Measurements from ENCODE around the gene RNASE12.
"Not testable (repeated sequence)": the region's sequence is repeated elsewhere in the genome, so short reads cannot be mapped to it uniquely, and the experiment has no call there.

RNASE12 gene

DNA sequence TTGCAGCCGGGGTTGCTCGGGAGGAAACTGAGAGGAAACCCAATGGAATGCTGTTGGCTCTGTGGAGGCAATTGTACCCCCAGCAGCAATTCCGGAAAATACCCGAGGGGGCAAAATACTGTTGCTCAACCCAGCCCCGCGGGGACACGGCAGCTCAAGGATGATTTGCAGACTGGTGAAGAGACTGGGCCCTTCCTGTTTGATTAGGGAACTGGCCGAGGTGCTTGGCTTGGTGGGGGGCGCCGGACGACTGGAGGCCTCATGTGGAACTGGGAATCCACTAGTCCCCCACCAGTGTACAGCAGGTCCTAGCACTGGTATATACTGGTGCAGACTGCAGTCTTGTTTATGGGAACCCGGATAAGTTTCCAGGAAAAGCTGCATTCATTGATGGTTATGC, 10.3 kb upstream of the RNASE12 start:
- ChIA-PET CTCF (no interaction called here), POLR2A (no interaction called here)
- TF ChIP-seq SUZ12 (IDR thresholded peaks at IDR 0.05) (no peak), BHLHE40 (IDR thresholded peaks at IDR 0.05; ENCODE audit: borderline replicate concordance) (no peak), FOXK2 (IDR thresholded peaks at IDR 0.05) (no peak), L3MBTL2 (conservative IDR thresholded peaks at IDR 0.05) (no peak), FOXA1 (IDR thresholded peaks at IDR 0.05) (no peak), LEF1 (IDR thresholded peaks at IDR 0.05; ENCODE audit: borderline replicate concordance) (no peak), TARDBP (IDR thresholded peaks at IDR 0.05) (no peak), HDGF (IDR thresholded peaks at IDR 0.05; ENCODE audit: borderline replicate concordance) (no peak), CTBP1 (IDR thresholded peaks at IDR 0.05; ENCODE audit: borderline replicate concordance) (no peak), SP1 (IDR thresholded peaks at IDR 0.05) (no peak), NFRKB (IDR thresholded peaks at IDR 0.05) (no peak)
- no peak for DNase-seq (ENCODE audit: extremely low spot score)

DNA sequence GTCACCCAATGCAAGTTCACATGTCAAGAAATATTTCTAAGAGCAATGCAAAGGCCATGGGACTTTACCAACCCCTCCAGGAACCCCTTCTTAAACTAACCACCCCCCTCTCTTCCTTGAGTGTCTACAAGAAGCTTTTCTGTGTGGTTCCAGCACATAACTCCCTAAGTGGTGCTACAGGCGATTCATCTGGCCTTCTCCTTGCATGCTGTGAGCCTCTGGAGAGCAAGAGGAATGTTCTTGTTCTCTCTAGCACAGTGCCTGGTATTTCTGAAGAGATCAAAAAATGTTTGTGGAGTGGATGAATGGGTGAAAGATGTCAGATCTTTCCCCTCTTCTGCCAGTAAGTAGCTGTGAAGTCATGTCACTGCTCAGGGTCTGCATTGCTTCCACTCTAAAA, 5.9 kb upstream of the RNASE12 start:
- ChIA-PET POLR2A (interaction anchor here (1.6 kb wide), 1 partner anchor 142 kb away, joined by 5 read pairs; the partner anchor contains the start of genes APEX1 and OSGEP), CTCF (no interaction called here)
- no peak for TF ChIP-seq PKNOX1 (IDR thresholded peaks at IDR 0.05)
- DNase-seq (ENCODE audit: extremely low spot score), result no peak

- DNase-seq (ENCODE audit: extremely low spot score); POLR2A ChIA-PET; CTCF ChIA-PET: not testable (repeated sequence)
These were observed 4.5 kb upstream of the RNASE12 start for GRCh38 chr14:20595726-20596125.

- POLR2A ChIA-PET, result no interaction called here
- TF ChIP-seq NFRKB (IDR thresholded peaks at IDR 0.05) (no peak), CTBP1 (IDR thresholded peaks at IDR 0.05; ENCODE audit: borderline replicate concordance) (no peak), BHLHE40 (IDR thresholded peaks at IDR 0.05; ENCODE audit: borderline replicate concordance) (no peak), LEF1 (IDR thresholded peaks at IDR 0.05; ENCODE audit: borderline replicate concordance) (no peak), L3MBTL2 (conservative IDR thresholded peaks at IDR 0.05) (no peak), HDGF (IDR thresholded peaks at IDR 0.05; ENCODE audit: borderline replicate concordance) (no peak), ELF4 (IDR thresholded peaks at IDR 0.05) (no peak), FOXK2 (IDR thresholded peaks at IDR 0.05) (no peak), ZNF384 (IDR thresholded peaks at IDR 0.05) (no peak), SP1 (IDR thresholded peaks at IDR 0.05) (no peak), ARNT (IDR thresholded peaks at IDR 0.05) (no peak), PKNOX1 (IDR thresholded peaks at IDR 0.05) (no peak), FOXA1 (IDR thresholded peaks at IDR 0.05) (no peak), FOXM1 (IDR thresholded peaks at IDR 0.05; ENCODE audit: borderline replicate concordance) (no peak), SUZ12 (IDR thresholded peaks at IDR 0.05) (no peak), TARDBP (IDR thresholded peaks at IDR 0.05) (no peak)
- CTCF ChIA-PET, result no interaction called here
- no peak for DNase-seq (ENCODE audit: extremely low spot score)
These were observed 1.4 kb upstream of the RNASE12 start for GRCh38 chr14:20592574-20592973.

DNA sequence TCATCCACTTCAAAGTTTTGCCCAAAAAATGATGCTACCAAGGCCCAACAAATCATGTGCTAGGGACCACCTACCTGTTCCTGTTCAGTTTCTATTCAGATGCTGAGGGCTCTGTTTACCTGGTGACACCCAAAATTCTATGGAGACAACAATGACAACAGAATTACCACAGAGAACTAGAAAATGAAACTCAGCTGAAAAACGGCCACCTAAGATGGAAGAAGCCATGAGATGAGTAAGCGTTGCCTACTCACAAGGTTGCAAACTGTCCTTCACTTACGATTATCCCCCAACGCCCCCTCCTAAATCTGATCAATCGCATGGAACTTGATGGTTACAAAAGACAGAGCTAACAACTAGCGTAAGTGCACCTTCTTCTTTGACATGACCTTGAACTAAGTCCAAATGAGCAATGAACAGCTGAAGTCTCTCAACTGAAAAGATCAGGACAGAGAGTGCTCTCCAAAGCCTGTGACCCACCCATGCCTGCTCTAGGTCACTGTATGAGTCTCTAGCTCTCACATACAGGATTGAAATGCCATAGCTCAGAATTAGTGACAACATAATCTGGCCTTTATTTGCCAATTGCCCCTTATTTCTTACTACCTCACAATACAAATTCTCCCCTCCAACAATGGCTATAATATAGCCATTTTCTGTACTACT, 3.6 kb downstream of the RNASE12 start, which contains the start of gene RNASE11:
Gene RNASE11 (minus strand): TSS at position 513 of the 666 bp plus-strand sequence.
- no peak for DNase-seq (ENCODE audit: extremely low spot score)
- ChIA-PET CTCF (interaction anchor here (0.6 to 0.7 kb wide), 2 partner anchors 19 to 421 kb away, joined by 3 to 4 read pairs; no protein-coding TSS in a partner anchor), POLR2A (no interaction called here)
- TF ChIP-seq HDGF (IDR thresholded peaks at IDR 0.05; ENCODE audit: borderline replicate concordance) (no peak), FOXM1 (IDR thresholded peaks at IDR 0.05; ENCODE audit: borderline replicate concordance) (no peak)

- POLR2A ChIA-PET, result interaction anchor here (1.0 kb wide), 1 partner anchor 122 kb away, joined by 3 read pairs; the partner anchor contains the start of gene PIP4P1
- CTCF ChIA-PET, result no interaction called here
- no peak for DNase-seq (ENCODE audit: extremely low spot score)
- no peak for TF ChIP-seq ZNF384 (IDR thresholded peaks at IDR 0.05)
- no peak for TF ChIP-seq ELF4 (IDR thresholded peaks at IDR 0.05)
- no peak for TF ChIP-seq NFRKB (IDR thresholded peaks at IDR 0.05)
- TF ChIP-seq FOXM1 (IDR thresholded peaks at IDR 0.05; ENCODE audit: borderline replicate concordance), result no peak
- no peak for TF ChIP-seq L3MBTL2 (conservative IDR thresholded peaks at IDR 0.05)
- no peak for TF ChIP-seq CTBP1 (IDR thresholded peaks at IDR 0.05; ENCODE audit: borderline replicate concordance)
- TF ChIP-seq BHLHE40 (IDR thresholded peaks at IDR 0.05; ENCODE audit: borderline replicate concordance), result no peak
- TF ChIP-seq SP1 (IDR thresholded peaks at IDR 0.05), result no peak
- TF ChIP-seq TARDBP (IDR thresholded peaks at IDR 0.05), result no peak
- TF ChIP-seq ARNT (IDR thresholded peaks at IDR 0.05), result no peak
These were observed 7.3 kb downstream of the RNASE12 start for GRCh38 chr14:20583908-20584307.

GRCh38 chr14:20583142-20583541, 8.0 kb downstream of the RNASE12 start:
- ChIA-PET CTCF (no interaction called here), POLR2A (interaction anchor here (1.0 kb wide), 1 partner anchor 122 kb away, joined by 3 read pairs; the partner anchor contains the start of gene PIP4P1)
- no peak for DNase-seq (ENCODE audit: extremely low spot score)
- no peak for TF ChIP-seq LEF1 (IDR thresholded peaks at IDR 0.05; ENCODE audit: borderline replicate concordance)
- TF ChIP-seq BHLHE40 (IDR thresholded peaks at IDR 0.05; ENCODE audit: borderline replicate concordance), result no peak
- no peak for TF ChIP-seq SP1 (IDR thresholded peaks at IDR 0.05)
- TF ChIP-seq ZNF384 (IDR thresholded peaks at IDR 0.05), result no peak
- TF ChIP-seq FOXM1 (IDR thresholded peaks at IDR 0.05; ENCODE audit: borderline replicate concordance), result no peak
- no peak for TF ChIP-seq HDGF (IDR thresholded peaks at IDR 0.05; ENCODE audit: borderline replicate concordance)
- TF ChIP-seq FOXA1 (IDR thresholded peaks at IDR 0.05), result no peak
- TF ChIP-seq L3MBTL2 (conservative IDR thresholded peaks at IDR 0.05), result no peak
- TF ChIP-seq TARDBP (IDR thresholded peaks at IDR 0.05), result no peak
- no peak for TF ChIP-seq ELF4 (IDR thresholded peaks at IDR 0.05)

Measured in HEK293T (cell line).